ENCODE measurements around the gene GTF2IRD1. TPM values are rescaled to one million over a fixed set of nuclear protein-coding genes. Genes with fewer than 3 reads are reported as not detected.
"Not testable (repeated sequence)": the region's sequence is repeated elsewhere in the genome, so short reads cannot be mapped to it uniquely, and the experiment has no call there.

GTF2IRD1 gene, protein sequence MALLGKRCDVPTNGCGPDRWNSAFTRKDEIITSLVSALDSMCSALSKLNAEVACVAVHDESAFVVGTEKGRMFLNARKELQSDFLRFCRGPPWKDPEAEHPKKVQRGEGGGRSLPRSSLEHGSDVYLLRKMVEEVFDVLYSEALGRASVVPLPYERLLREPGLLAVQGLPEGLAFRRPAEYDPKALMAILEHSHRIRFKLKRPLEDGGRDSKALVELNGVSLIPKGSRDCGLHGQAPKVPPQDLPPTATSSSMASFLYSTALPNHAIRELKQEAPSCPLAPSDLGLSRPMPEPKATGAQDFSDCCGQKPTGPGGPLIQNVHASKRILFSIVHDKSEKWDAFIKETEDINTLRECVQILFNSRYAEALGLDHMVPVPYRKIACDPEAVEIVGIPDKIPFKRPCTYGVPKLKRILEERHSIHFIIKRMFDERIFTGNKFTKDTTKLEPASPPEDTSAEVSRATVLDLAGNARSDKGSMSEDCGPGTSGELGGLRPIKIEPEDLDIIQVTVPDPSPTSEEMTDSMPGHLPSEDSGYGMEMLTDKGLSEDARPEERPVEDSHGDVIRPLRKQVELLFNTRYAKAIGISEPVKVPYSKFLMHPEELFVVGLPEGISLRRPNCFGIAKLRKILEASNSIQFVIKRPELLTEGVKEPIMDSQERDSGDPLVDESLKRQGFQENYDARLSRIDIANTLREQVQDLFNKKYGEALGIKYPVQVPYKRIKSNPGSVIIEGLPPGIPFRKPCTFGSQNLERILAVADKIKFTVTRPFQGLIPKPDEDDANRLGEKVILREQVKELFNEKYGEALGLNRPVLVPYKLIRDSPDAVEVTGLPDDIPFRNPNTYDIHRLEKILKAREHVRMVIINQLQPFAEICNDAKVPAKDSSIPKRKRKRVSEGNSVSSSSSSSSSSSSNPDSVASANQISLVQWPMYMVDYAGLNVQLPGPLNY
- not detected for polyA plus RNA-seq

GRCh38 chr7:74453322-74454011 lies at the start of gene GTF2IRD1:
TSS of gene GTF2IRD1 (plus strand) at chr7:74453906. CDS start at chr7:74508081, 54,175 bp downstream.
- no peak for DNase-seq
- peak within 1 kb of the TSS in 4 of 5 donors; percentile 33 to 57 (median 45) for H3K4me3 Mint-ChIP-seq
- H3K4me1 Mint-ChIP-seq: peaks cover 7 to 9% of the 10 kb centered on the region in 2 donors
- H3K27ac Mint-ChIP-seq: no peak within 1 kb of the TSS
- peaks cover 1 to 15% (median 2%) of the 10 kb centered on the region in 3 donors for H3K27me3 Mint-ChIP-seq (ENCODE audit: low read depth in 3 of 3)
- no peaks in the 10 kb centered on the region for H3K36me3 Mint-ChIP-seq
- no peaks in the 10 kb centered on the region for H3K9me3 Mint-ChIP-seq

DNA sequence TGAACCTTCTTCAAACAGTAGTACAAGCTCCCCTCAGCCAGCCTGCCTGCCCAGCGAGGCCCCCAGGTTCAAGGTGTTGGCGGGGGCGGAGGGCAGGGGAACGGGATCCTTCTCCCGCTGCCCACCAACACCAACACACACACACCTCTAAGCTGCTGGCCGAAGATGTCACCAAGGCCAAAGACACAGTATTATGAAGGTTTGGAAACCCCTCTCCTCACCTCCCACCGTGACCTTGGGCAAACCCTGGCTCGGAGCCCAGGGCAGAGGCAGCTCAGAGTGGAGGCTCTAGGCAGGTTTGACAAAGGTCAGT lies 49.4 kb upstream of the GTF2IRD1 start:
- Mint-ChIP-seq H3K4me1 (no peaks in the 10 kb centered on the region), H3K4me3 (no peak overlapping the region), H3K27ac (no peak overlapping the region), H3K9me3 (no peaks in the 10 kb centered on the region), H3K27me3 (ENCODE audit: low read depth in 3 of 3) (peaks cover 0 to 5% (median 0%) of the 10 kb centered on the region in 3 donors), H3K36me3 (no peaks in the 10 kb centered on the region)
- no peak for DNase-seq

GRCh38 chr7:74404741-74405140 lies 49.0 kb upstream of the GTF2IRD1 start:
- no peaks in the 10 kb centered on the region for H3K36me3 Mint-ChIP-seq
- no peak overlapping the region for H3K4me3 Mint-ChIP-seq
- H3K27me3 Mint-ChIP-seq (ENCODE audit: low read depth in 3 of 3): peaks cover 0 to 7% (median 0%) of the 10 kb centered on the region in 3 donors
- H3K27ac Mint-ChIP-seq: no peak overlapping the region
- no peaks in the 10 kb centered on the region for H3K4me1 Mint-ChIP-seq
- H3K9me3 Mint-ChIP-seq: no peaks in the 10 kb centered on the region
- DNase-seq: no peak

GRCh38 chr7:74405191-74405898 lies 48.4 kb upstream of the GTF2IRD1 start:
- no peaks in the 10 kb centered on the region for H3K4me1 Mint-ChIP-seq
- H3K27me3 Mint-ChIP-seq (ENCODE audit: low read depth in 3 of 3): peaks cover 0 to 7% (median 0%) of the 10 kb centered on the region in 3 donors
- H3K27ac Mint-ChIP-seq: no peak overlapping the region

DNA sequence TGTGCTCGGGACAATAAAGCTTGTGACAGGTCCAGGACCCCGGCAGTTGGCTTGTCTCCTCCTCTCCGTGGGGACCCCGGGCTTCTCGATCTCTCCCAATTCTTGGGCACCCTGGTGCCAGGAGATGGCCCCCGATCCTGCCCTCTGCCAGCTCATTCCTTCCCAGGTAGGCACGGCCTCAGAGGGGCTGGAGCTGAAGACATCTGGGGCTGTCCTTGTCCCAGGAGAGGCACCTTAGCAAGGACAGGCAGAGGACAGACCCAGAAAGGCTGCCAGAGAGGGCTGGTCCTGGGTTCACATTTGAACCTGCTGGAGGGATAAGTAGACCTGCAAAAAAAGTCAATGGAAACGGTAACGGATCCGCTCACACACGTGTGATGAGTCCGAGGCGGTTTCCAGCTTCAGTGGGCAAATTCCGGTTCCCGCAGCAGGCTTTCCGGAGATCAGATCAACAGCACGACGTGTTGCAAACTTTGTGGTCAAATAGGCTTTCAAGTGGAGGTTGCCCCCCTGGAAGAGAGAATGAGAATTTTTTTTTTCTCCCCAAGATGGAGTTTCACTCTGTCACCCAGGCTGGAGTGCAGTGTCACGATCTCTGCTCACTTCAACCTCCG lies 47.7 kb upstream of the GTF2IRD1 start:
- Mint-ChIP-seq H3K9me3 (no peaks in the 10 kb centered on the region), H3K4me1 (no peaks in the 10 kb centered on the region), H3K27me3 (ENCODE audit: low read depth in 3 of 3) (peaks cover 0 to 7% (median 0%) of the 10 kb centered on the region in 3 donors), H3K36me3 (no peaks in the 10 kb centered on the region), H3K4me3 (no peak overlapping the region), H3K27ac (no peak overlapping the region)
- DNase-seq: no peak

More at GRCh38 chr7:74405191-74405898, 48.4 kb upstream of the GTF2IRD1 start:
- H3K4me3 Mint-ChIP-seq: no peak overlapping the region
- no peaks in the 10 kb centered on the region for H3K9me3 Mint-ChIP-seq
- no peaks in the 10 kb centered on the region for H3K36me3 Mint-ChIP-seq
- no peak for DNase-seq

DNA sequence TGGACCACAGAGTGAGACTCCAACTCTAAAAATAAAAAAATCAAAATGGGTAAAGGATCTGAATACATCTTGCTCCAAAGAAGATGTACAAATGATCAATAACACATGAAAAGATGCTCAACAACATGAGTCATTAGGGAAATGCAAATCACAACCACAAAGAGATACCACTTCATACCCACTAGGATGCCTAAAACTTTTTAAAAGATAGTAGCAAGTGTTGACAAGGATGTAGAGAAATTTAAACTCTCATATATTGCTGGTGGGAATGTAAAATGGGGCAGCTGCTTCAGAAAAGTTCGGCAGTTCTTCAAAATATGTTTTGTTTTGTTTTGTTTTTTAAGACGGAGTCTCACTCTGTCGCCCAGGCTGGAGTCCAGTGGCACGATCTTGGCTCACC lies 45.7 kb upstream of the GTF2IRD1 start:
- Mint-ChIP-seq H3K9me3 (no peaks in the 10 kb centered on the region), H3K27me3 (ENCODE audit: low read depth in 3 of 3) (peaks cover 0 to 7% (median under 1%) of the 10 kb centered on the region in 3 donors), H3K36me3 (no peaks in the 10 kb centered on the region), H3K4me3 (no peak overlapping the region), H3K4me1 (no peaks in the 10 kb centered on the region), H3K27ac (no peak overlapping the region)
- DNase-seq: no peak

- H3K27ac Mint-ChIP-seq: no peak overlapping the region
- DNase-seq: no peak
- H3K36me3 Mint-ChIP-seq: no peaks in the 10 kb centered on the region
- H3K4me3 Mint-ChIP-seq: no peak overlapping the region
- no peaks in the 10 kb centered on the region for H3K9me3 Mint-ChIP-seq
- H3K27me3 Mint-ChIP-seq (ENCODE audit: low read depth in 3 of 3): peaks cover 0 to 7% (median 2%) of the 10 kb centered on the region in 3 donors
- H3K4me1 Mint-ChIP-seq: no peaks in the 10 kb centered on the region
Measured at GRCh38 chr7:74409571-74409970, 44.1 kb upstream of the GTF2IRD1 start.

GRCh38 chr7:74410772-74411171 lies 42.9 kb upstream of the GTF2IRD1 start:
- no peaks in the 10 kb centered on the region for H3K9me3 Mint-ChIP-seq
- H3K36me3 Mint-ChIP-seq: no peaks in the 10 kb centered on the region
- no peak overlapping the region for H3K4me3 Mint-ChIP-seq
- H3K27me3 Mint-ChIP-seq (ENCODE audit: low read depth in 3 of 3): peaks cover 0 to 7% (median 2%) of the 10 kb centered on the region in 3 donors
- no peak for DNase-seq
- H3K27ac Mint-ChIP-seq: no peak overlapping the region
- no peaks in the 10 kb centered on the region for H3K4me1 Mint-ChIP-seq

DNA sequence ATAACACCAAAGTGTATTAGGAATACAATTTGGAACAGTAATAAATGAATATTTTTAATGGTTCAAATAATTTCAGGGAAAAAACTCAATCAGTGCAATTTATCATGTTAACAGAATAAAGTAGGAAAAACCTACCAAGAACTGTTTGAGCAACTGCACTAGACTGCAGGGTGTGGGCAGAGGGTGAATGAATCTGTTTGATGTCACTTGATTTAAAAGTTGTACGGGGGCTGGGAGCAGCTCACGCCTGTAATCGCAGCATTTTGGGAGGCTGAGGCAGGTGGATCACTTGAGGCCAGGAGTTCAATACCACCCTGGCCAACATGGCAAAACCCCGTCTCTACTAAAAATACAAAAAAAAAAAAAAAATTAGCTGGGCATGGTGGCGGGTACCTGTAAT lies 42.1 kb upstream of the GTF2IRD1 start:
- not testable (repeated sequence) for H3K36me3 Mint-ChIP-seq; H3K27ac Mint-ChIP-seq; H3K4me1 Mint-ChIP-seq; H3K9me3 Mint-ChIP-seq; H3K4me3 Mint-ChIP-seq; DNase-seq; H3K27me3 Mint-ChIP-seq (ENCODE audit: low read depth in 3 of 3)

- Mint-ChIP-seq H3K4me3 (no peak overlapping the region), H3K27me3 (ENCODE audit: low read depth in 3 of 3) (peaks cover 0 to 5% (median 2%) of the 10 kb centered on the region in 3 donors), H3K4me1 (no peaks in the 10 kb centered on the region), H3K36me3 (no peaks in the 10 kb centered on the region), H3K9me3 (no peaks in the 10 kb centered on the region), H3K27ac (no peak overlapping the region)
- no peak for DNase-seq
Measured at GRCh38 chr7:74412056-74412455, 41.6 kb upstream of the GTF2IRD1 start.

DNA sequence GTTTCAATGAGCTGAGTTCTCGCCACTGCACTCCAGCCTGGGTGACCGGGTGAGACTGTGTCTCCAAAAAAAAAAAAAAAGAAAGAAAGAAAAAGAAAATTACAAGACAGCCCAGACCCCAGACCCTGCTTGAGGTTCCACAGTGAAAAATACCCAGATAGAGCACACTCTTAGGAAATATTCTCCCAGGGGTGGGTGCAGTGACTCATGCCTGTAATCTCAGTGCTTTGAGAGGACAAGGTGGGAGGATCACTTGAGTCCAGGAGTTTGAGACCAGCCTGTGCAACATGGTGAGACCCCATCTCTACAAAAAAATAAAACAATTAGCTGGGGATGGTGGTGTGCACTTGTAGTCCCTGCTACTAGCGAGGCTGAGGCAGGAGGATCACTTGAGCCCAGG lies 41.1 kb upstream of the GTF2IRD1 start:
- no peaks in the 10 kb centered on the region for H3K9me3 Mint-ChIP-seq
- DNase-seq: no peak
- peaks cover 0 to 5% (median 2%) of the 10 kb centered on the region in 3 donors for H3K27me3 Mint-ChIP-seq (ENCODE audit: low read depth in 3 of 3)
- H3K36me3 Mint-ChIP-seq: no peaks in the 10 kb centered on the region
- no peak overlapping the region for H3K27ac Mint-ChIP-seq
- no peak overlapping the region for H3K4me3 Mint-ChIP-seq
- no peaks in the 10 kb centered on the region for H3K4me1 Mint-ChIP-seq

DNA sequence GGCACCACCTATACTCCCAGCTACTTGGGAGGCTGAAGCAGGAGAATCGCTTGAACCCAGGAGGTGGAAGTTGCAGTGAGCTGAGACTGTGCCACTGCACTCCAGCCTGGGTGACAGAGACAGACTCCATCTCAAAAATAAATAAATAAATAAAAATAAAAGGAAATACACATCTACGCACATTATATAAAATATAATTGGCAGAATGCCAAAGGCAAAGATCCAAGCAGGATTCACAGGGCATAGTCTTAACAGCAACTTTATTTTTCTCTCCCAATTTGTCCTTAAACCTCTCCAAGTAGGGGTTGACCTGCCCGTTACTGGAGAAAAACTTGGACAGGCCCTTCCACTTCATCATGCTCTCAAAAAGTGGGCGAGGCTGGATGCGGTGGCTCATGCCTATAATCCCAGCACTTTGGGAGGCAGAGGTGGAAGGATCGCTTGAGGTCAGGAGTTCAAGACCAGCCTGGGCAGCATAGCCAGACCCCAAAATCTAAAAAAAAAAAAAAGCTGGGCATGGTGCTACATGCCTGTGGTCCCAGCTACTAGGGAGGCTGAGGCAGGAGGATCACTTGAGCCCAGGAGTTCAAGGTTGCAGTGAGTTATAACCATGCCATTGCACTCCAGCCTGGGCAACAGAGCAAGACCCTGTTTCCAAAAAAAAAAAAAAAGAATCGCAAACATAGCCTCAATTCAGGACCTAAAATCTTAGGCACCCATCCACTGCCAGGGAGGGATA lies 38.9 kb upstream of the GTF2IRD1 start:
- not testable (repeated sequence) for H3K27ac Mint-ChIP-seq; H3K9me3 Mint-ChIP-seq; H3K27me3 Mint-ChIP-seq (ENCODE audit: low read depth in 3 of 3); H3K4me3 Mint-ChIP-seq; H3K36me3 Mint-ChIP-seq; DNase-seq; H3K4me1 Mint-ChIP-seq

All from immature natural killer cell (primary cell).